NCI-H1694 (cell line): ENCODE data around the gene GGT5.
"Not testable (repeated sequence)": the region's sequence is repeated elsewhere in the genome, so short reads cannot be mapped to it uniquely, and the experiment has no call there.

Experiments used
- DNase-seq: peaks from one replicate; lab custom pipeline; 2025; lab: John Stamatoyannopoulos, UW

The GGT5 gene

GRCh38 chr22:24245030-24245431 lies at the start of gene GGT5:
Gene GGT5, minus strand, starts transcription at chr22:24245082. Its CDS starts 357 bp downstream, at chr22:24244725.
- DNase-seq: not testable (repeated sequence)

DNA sequence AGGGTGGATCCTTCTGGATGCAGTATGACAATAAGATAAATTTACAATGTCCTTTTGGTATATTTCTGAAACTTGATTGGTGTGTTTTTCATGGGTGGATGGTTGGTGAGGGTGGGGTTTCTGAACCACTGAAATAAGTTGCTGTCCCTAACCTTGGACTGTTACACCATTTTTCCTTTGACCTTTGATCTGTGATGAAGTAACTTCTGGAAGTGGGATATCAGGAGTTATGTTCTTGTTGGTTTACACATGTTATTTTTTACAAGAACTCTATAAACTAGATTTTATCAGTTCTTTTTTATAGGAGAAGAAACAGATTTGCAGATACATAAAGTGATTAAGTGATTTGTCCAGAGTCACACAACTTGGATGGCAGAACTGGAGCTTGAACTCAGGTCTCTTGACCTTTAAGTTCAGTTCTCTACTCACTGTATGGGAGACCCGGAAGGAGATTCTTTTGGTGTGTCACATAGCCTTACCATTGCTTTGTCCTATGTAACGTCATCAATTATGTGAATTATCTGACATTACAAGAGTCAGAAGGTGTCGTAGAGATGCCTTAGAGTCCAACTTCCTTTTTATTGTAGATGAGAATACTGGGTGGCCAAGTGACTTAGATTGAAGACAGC lies 47.4 kb upstream of the GGT5 start:
- DNase-seq: not testable (repeated sequence)

DNA sequence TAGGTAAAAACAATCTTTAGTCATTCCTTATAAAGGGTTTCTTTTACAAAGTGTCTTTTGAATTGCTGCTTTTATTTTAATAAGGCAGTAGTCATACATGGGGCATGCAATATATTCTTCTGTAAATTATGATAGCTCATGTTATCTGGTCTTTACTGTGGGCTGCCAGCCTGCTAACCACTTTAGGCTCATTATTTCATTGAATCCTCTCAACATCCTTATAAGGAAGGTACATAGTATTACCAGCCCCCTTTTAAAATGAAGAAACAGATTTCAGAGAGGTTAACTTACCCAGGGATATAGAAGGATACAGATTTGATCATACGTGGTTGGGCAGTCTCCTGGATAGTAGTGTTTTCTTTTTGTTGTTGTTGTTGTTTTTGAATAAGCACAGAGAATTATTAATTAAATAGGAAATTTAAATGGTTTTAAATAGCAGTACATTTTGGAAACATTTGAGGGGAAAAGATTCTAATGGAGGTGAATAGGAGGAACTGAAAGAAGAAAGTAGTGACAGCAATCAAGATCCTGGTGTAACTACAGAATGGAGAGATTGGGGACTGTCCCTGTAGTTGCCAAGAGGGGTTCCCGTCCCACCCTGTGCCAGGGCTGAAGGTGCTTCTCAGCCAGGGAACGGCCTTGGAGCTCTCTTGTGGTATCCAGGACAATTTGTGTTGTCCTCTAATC lies 46.8 kb upstream of the GGT5 start:
- no peak for DNase-seq

- no peak for DNase-seq
These were observed 45.6 kb upstream of the GGT5 start for GRCh38 chr22:24290459-24290858.

GRCh38 chr22:24289741-24290163 lies 44.9 kb upstream of the GGT5 start:
- no peak for DNase-seq

DNA sequence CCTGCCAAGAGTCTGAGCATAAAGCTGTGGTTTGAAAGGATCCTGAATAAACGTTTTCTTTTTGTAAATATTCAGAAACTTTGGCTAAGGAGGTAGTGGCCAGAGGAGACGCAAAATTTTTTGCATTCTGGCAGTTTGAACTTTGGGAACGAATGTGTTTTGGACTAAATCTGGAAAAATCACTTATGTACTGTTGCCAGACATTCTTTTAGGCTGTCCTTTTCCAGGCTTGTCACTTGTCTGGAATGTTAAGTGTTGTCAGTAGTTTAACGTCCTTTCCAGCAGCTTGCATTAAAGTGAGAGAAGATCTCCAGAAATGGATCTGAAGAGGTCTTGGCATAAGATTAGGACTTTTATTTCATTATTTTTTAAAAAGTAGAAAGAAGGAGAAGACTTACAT lies 44.2 kb upstream of the GGT5 start:
- DNase-seq: no peak

DNA sequence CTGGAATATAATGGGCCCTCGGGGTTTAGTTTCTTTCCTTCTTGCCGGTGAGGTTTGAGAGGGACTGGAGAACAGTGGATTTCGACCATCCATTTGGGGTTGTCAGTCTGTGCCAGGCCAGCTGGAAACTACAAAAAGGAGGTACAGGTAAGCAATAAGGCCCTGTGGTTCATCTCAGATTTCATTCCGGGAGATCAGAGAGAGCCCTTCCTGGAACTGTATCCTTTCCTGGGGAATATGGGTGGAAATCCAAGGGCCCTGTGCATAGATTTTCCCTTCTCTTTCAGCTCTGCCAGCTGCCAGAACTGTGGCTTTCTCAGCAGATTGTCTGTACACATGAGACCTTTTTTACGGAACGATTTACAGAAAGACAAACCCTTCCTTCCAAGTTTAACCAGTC lies 42.9 kb upstream of the GGT5 start:
- not testable (repeated sequence) for DNase-seq

- DNase-seq: not testable (repeated sequence)
These were observed 42.3 kb upstream of the GGT5 start for GRCh38 chr22:24287212-24287611.

DNA sequence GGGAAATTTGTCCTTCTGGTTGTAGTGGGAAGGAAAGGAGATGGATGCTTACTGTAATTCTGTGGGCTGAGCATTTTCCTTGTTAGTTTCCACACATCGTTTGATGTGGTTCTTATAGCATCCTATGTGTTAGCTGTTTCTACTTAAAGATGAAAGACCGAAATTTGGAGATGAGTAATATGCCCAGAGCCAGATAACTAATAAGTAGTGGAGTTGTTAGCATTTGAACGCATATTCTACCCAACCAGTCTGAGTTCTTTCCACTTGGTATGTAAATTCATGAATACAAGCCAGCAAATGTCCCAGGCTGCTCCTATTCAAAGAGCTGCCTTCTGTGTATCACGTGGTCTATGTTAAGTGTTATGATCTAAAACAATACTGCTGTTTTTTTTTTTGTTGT lies 40.4 kb upstream of the GGT5 start:
- no peak for DNase-seq

DNA sequence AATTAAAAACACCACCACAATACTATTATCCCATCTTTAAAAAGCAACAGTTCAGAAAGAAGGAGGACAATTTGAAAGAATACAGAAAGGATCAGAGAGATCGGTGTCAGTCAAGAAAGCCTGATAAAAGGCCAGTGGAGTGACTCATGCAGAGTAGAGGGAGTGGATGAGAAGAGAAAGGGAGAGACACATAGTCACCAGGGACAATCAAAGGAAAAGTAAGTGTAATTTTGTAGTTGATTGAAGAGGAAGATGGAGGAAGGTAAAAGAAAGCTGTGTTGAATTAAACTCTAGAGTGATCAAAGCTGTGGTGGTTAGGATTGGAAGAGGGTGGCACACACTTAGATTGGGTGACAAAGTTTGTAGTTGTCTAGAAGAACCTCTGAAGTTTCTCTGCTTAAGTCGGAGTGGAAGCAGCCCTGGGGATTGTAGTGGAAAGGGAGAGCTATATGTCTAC lies 39.9 kb upstream of the GGT5 start:
- no peak for DNase-seq

DNA sequence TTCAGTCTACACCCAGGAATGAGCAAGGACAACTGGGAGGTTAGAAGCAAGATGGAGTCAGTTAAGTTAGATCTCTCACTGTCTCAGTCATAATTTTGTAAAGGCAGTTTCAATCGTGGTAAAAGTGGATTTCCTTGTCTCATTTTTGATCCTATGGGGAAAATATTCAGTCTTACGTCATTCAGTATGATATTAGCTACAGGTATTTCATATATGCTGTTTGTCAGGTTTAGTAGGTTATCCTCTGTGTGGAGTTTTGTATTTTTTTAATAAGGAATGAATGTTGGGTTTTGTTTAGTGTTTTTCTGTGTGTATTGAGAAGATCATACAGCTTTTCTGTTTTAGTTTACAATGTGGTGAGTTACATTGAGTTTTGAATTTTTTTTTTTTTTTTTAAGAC lies 37.5 kb upstream of the GGT5 start:
- no peak for DNase-seq

GRCh38 chr22:24280363-24280762 lies 35.5 kb upstream of the GGT5 start:
- DNase-seq: not testable (repeated sequence)

- not testable (repeated sequence) for DNase-seq
These were observed 30.0 kb upstream of the GGT5 start for GRCh38 chr22:24274696-24275405.

DNA sequence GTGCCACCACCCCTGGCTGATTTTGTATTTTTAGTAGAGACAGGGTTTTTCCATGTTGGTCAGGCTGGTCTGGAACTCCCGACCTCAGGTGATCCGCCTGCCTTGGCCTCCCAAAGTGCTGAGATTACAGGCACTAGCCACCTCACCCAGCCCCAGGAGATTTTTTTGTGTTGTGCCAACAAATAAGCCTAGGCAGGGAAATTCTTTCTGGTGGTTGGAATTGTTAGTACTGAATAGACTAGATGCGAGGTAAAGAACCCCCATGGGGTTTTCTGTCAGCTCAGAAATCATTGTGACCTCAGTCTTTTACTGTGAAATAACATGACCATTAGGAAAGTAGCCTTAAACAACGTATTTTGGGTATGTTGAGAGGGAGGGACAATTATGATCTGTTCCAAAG lies 29.0 kb upstream of the GGT5 start:
- DNase-seq: not testable (repeated sequence)

DNA sequence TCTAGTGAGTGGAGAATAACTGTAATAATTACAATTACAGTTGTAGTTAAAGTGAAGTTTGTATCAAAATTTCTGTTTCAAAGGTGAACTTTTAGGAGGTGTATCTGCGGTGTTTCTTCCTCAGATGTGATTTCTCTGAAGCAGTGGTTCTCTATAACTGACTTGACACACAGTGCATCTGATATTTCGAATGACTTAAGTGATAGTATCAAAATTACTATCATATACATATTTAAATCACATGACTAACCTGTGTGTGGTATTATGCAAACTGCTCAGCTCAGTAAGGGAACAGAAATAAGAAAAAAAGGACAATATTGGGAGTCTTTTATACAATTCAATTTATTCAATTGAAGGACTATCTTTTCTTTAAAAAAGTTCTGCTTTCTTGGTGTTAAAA lies 28.1 kb upstream of the GGT5 start:
- not testable (repeated sequence) for DNase-seq

DNA sequence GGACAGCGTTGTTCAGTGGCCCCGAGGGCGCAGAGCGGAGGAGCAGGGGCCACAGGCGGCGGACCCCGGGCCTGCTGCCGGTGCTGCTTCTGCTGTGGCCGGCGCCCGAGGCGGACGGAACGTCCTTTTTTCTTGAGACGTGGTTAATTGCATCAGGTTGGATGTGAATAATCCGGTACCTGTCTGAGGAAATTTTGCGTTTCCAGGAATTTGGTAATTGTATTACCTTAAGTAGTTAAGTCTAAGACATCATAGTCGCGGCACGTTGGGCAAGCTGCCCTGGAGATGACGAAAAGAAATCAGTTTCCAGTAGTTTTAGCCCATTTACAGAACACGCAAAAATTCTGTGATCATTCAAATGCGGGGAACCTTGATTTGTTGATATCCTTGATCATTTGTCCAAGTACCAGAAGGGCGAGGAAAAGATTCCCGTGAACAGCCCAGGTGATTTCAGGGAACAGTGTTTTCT lies 26.5 kb upstream of the GGT5 start:
- DNase-seq: no peak

DNA sequence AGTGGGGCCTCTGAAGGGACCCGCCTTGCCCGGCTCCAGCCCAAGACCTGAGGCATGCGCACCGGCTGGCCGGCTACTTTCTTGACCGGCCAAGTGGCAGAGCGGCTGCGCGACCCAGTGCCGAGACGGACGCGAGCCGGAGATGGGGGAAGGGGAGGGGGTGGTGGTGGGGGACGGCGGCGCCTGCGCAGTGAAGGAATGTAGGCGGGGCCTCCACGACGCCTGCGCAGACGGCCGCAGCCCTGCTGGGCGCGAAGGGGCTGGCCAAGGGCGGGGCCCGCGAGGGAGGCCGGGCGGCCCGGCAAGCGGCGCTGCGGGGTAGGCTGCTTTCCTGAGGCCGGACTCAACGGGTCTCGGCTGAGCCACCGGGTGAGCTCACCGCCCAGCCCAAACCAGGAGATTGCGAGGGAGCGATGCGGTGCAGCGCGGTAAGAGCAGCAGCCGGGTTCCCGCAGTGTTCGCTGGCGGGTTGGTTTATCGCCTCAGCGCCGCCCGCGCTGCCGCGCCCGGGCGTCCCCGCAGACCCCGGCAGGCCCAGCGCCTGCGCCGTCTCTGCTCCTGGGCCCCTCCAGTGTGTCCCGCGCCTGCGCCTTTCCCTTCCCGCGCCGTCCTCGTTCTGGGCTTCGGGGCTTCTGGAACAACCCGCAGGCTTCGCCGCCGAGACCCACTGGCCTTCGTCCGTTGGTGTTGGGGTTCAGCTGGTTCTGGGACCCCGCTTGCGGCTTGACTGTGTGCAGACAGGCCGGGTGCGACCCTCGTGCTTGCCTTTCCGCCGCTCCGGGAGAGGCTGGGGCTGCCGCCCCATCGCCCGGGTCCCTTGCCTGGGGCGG lies 25.9 kb upstream of the GGT5 start, which contains the start of gene SPECC1L:
TSS of gene SPECC1L (plus strand) at position 276 of the 830 bp plus-strand sequence. CDS start 31,401 bp downstream, outside the sequence.
- peak; percentile 53 for DNase-seq

GRCh38 chr22:24266495-24266894 lies 21.6 kb upstream of the GGT5 start:
- DNase-seq: not testable (repeated sequence)

- DNase-seq: no peak
These were observed 20.9 kb upstream of the GGT5 start for GRCh38 chr22:24265734-24266133.

- DNase-seq: not testable (repeated sequence)
These were observed 19.5 kb upstream of the GGT5 start for GRCh38 chr22:24264329-24264896.

- DNase-seq: not testable (repeated sequence)
These were observed 18.6 kb upstream of the GGT5 start for GRCh38 chr22:24263479-24263878.
